Tibial nerve (tissue), 4 donors: ENCODE results near the gene RASEF. TPM values are rescaled to one million over a fixed set of nuclear protein-coding genes. Genes with fewer than 3 reads are reported as not detected.

Source experiments
- DNase-seq, 2 donors: peaks; one replicate each; pipeline ENCODE4 v3.0.0-alpha.2; 2019; ENCODE audit warnings: low spot score in 2 of 2
- H3K27ac ChIP-seq, 4 donors: fragments of 200-600 bp; sonication (generic) in 3 of 4; one replicate each; pipeline ENCODE4 v1.5.1; 2017 to 2019; ENCODE audit warnings: mild to moderate bottlenecking in 1 of 4
- H3K27me3 ChIP-seq, 2 donors: fragments of 200-600 bp; sonication (generic) in 1 of 2; one replicate each; pipeline versions ENCODE4 v1.5.1 to v1.6.0; 2017 to 2019
- H3K36me3 ChIP-seq, 3 donors: fragments of 200-600 bp; sonication (generic); one replicate each; pipeline ENCODE4 v1.5.1; 2018 to 2019
- H3K4me1 ChIP-seq, 4 donors: fragments of 200-600 bp; sonication (generic) in 3 of 4; one replicate each; pipeline ENCODE4 v1.5.1; 2017 to 2019
- H3K4me3 ChIP-seq, 4 donors: fragments of 200-600 bp; sonication (generic) in 3 of 4; one replicate each; pipeline ENCODE4 v1.5.1; 2017 to 2019; ENCODE audit warnings: mild to moderate bottlenecking in 1 of 4, moderate library complexity in 1 of 4
- H3K9me3 ChIP-seq, 4 donors: fragments of 200-600 bp; sonication (generic) in 3 of 4; one replicate each; pipeline ENCODE4 v1.5.1; 2017 to 2019
- CTCF ChIP-seq, 5 experiments: fragments of 200-600 bp in 3 of 5; fragments of 450-650 bp in 2 of 5; sonication (generic) in 3 of 5; IDR thresholded peaks; one replicate each; pipeline ENCODE4 v1.5.1; 2016 to 2019; ENCODE audit warnings: antibody characterized with exemption in 5 of 5, mild to moderate bottlenecking in 3 of 5, moderate library complexity in 2 of 5
- EP300 ChIP-seq, 2 donors: sonication (generic); formaldehyde crosslinking; IDR thresholded peaks; one replicate each; pipeline ENCODE4 v1.6.1; 2017; ENCODE audit warnings: antibody characterized with exemption in 2 of 2, mild to moderate bottlenecking in 1 of 2
- POLR2A ChIP-seq, 2 donors: fragments of 450-650 bp; IDR thresholded peaks; one replicate each; pipeline ENCODE4 v1.6.1; 2017; ENCODE audit warnings: antibody characterized with exemption in 2 of 2, mild to moderate bottlenecking in 2 of 2, moderate library complexity in 2 of 2
- WGBS, 2 donors: methylation state at CpG; one replicate each; pipeline ENCODE4 v1.1.5; 2018; 5-methylcytosine and 5-hydroxymethylcytosine counted together
- total RNA-seq, 4 donors: library from RNA; depleted of rRNA; stranded (reverse); fragments of >200 nt; gene quantifications; one replicate each; pipeline ENCODE4 v1.1.0, GENCODE V29; 2016

Gene RASEF
- total RNA-seq, 4 donors from 2014 or later, result 0.21 to 3.6 (median 1.4) TPM

- no peak overlapping the region for H3K4me3 ChIP-seq
- no peak overlapping the region for H3K27ac ChIP-seq
- WGBS, 2 donors, result 84 to 93% methylated on average over 2 of the region's 2 CpGs
- peaks cover 0 to 18% (median 8%) of the 10 kb centered on the region in 4 donors for H3K4me1 ChIP-seq
- TF ChIP-seq POLR2A (IDR thresholded peaks at IDR 0.05) (no peak), EP300 (IDR thresholded peaks at IDR 0.05) (no peak), CTCF (IDR thresholded peaks at IDR 0.05) (no peak)
- DNase-seq, result no peak
- no peaks in the 10 kb centered on the region for H3K36me3 ChIP-seq
- no peaks in the 10 kb centered on the region for H3K27me3 ChIP-seq
- peaks cover 0 to 5% (median 0%) of the 10 kb centered on the region in 4 donors for H3K9me3 ChIP-seq
These were observed 47.0 kb downstream of the RASEF start for GRCh38 chr9:83015897-83016296.

GRCh38 chr9:83013867-83014605 lies 48.9 kb downstream of the RASEF start:
- no peaks in the 10 kb centered on the region for H3K36me3 ChIP-seq

GRCh38 chr9:83012922-83013838 lies 49.8 kb downstream of the RASEF start:
- 31 to 37% methylated on average over 7 of the region's 7 CpGs for WGBS, 2 donors
- no peak for DNase-seq

More at GRCh38 chr9:83013867-83014605, 48.9 kb downstream of the RASEF start:
- H3K27me3 ChIP-seq, result no peaks in the 10 kb centered on the region
- peaks cover 0 to 18% (median 8%) of the 10 kb centered on the region in 4 donors for H3K4me1 ChIP-seq
- DNase-seq, result no peak
- peaks cover 0 to 5% (median 0%) of the 10 kb centered on the region in 4 donors for H3K9me3 ChIP-seq
- H3K27ac ChIP-seq, result no peak overlapping the region
- TF ChIP-seq EP300 (IDR thresholded peaks at IDR 0.05) (no peak), POLR2A (IDR thresholded peaks at IDR 0.05) (no peak), CTCF (IDR thresholded peaks at IDR 0.05) (no peak)
- WGBS, 2 donors, result 68 to 75% methylated on average over 3 of the region's 3 CpGs
- H3K4me3 ChIP-seq, result no peak overlapping the region

GRCh38 chr9:83012168-83012921 lies 50.6 kb downstream of the RASEF start:
- no peak overlapping the region for H3K27ac ChIP-seq
- H3K4me1 ChIP-seq, result peaks cover 0 to 18% (median 8%) of the 10 kb centered on the region in 4 donors
- no peaks in the 10 kb centered on the region for H3K36me3 ChIP-seq
- no peaks in the 10 kb centered on the region for H3K27me3 ChIP-seq
- WGBS, 2 donors, result 11% methylated on average over 4 of the region's 4 CpGs
- no peak overlapping the region for H3K4me3 ChIP-seq
- peaks cover 0 to under 1% (median 0%) of the 10 kb centered on the region in 4 donors for H3K9me3 ChIP-seq
- TF ChIP-seq CTCF (IDR thresholded peaks at IDR 0.05) (no peak), POLR2A (IDR thresholded peaks at IDR 0.05) (no peak), EP300 (IDR thresholded peaks at IDR 0.05) (no peak)
- no peak for DNase-seq

More at GRCh38 chr9:83012922-83013838, 49.8 kb downstream of the RASEF start:
- no peak overlapping the region for H3K4me3 ChIP-seq
- no peaks in the 10 kb centered on the region for H3K27me3 ChIP-seq
- H3K9me3 ChIP-seq, result peaks cover 0 to 5% (median 0%) of the 10 kb centered on the region in 4 donors
- H3K4me1 ChIP-seq, result peaks cover 0 to 18% (median 8%) of the 10 kb centered on the region in 4 donors
- no peak overlapping the region for H3K27ac ChIP-seq
- H3K36me3 ChIP-seq, result no peaks in the 10 kb centered on the region
- no peak for TF ChIP-seq CTCF (IDR thresholded peaks at IDR 0.05)
- no peak for TF ChIP-seq EP300 (IDR thresholded peaks at IDR 0.05)
- TF ChIP-seq POLR2A (IDR thresholded peaks at IDR 0.05), result no peak
